ENCODE results near the gene FSTL4. TPM values are rescaled to one million over a fixed set of nuclear protein-coding genes. Genes with fewer than 3 reads are reported as not detected.

Gene FSTL4
- total RNA-seq, result under 0.01 TPM in 1 of 2 replicates, not detected in the other

DNA sequence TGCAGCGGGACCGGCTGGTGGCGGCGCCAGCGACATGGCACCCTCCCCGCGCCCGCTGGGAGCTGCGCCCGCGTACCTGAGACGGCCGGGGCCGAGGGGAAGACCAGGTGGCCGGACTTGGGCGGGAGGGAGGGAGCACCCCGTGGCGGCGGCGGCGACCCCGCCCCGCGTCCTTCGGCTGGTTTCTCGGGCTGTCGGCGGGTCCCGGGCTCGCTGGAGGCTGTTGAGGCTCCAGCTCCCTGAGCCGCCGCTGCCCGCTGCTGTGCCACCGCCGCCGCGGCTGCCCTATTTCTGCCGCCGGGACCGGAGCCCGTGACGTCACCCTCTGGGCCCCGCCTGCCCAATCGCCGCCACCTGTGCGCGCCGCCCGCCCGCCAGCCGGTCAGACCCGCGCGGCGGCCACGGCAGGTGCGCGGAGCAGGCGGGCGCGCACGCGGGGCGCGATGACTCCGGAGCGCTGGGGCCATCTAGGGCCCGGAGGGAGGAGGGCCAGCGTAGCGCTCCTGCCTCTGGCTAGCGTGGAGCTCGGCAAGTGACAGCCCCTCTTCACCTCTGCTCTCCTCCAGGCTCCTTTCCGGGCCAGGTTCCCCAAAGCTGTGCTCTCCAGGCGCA, at the start of gene FSTL4:
TSS of gene FSTL4 (minus strand) at position 293 of the 612 bp plus-strand sequence.

